Measurements from ENCODE around the gene FKRP.
A peak's percentile ranks its signal among the peaks of the same experiment; 100 is the strongest.

The FKRP gene

DNA sequence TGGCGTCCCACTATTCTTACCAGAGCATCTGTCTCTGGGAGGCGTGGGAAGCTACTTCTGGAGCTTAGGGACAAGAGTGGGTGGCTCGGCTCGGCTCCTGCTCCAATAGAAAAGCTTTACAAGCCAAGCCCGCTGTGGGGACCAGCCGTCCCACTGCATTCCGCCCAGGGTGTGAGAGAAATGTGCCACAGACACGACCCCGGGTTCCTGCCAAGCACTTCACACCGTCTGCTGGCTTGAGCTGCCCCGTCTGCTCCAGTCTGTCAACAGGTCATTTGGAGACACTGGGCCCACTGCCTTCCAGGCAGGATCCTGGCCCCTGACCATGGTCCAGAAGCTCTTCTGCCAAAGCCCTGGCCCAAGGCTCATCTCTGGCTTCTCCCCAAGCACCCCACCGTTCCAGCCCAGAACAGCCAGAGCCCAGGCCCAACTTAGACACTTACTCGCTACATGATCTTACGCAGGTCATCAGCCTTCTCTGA, 6.5 kb upstream of the FKRP start:
- no peak overlapping the region for H3K4me3 ChIP-seq
- TF ChIP-seq CTCF (IDR thresholded peaks at IDR 0.05): no peak
- DNase-seq (ENCODE audit: low spot score): no peak
- peak overlapping the region in 1 of 2 donors; percentile 69 for H3K27ac ChIP-seq

DNA sequence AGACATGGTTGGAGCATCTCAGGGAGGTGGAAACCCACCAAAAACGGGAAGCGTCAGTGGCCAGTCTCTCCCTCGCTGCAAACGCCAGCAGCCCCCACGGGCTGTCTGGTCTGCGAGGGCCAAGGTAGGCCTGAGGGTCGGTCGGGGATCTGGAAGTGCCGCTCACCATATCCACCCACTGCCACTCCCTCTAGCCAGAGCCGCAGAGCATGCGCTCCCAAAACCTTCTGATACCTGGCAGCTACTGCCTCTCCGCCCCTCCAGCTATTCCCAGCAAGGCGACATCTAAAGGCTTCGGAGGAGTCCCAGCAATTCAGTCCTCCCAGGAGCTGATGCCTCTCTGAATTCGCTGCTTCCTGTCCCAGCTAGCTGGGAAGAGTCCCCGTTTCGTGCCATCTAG, 4.4 kb upstream of the FKRP start:
- H3K4me3 ChIP-seq: no peak overlapping the region
- no peak overlapping the region for H3K27ac ChIP-seq
- TF ChIP-seq CTCF (IDR thresholded peaks at IDR 0.05): no peak
- no peak for DNase-seq (ENCODE audit: low spot score)

- no peak overlapping the region for H3K27ac ChIP-seq
- no peak for TF ChIP-seq CTCF (IDR thresholded peaks at IDR 0.05)
- no peak overlapping the region for H3K4me3 ChIP-seq
- no peak for DNase-seq (ENCODE audit: low spot score)
These were observed 2.9 kb upstream of the FKRP start for GRCh38 chr19:46742926-46743480.

GRCh38 chr19:46744005-46744691, 1.7 kb upstream of the FKRP start:
- Histone ChIP-seq H3K27ac (no peak overlapping the region), H3K4me3 (peak overlapping the region; percentile 74)
- DNase-seq (ENCODE audit: low spot score): no peak
- no peak for TF ChIP-seq CTCF (IDR thresholded peaks at IDR 0.05)

- Histone ChIP-seq H3K4me3 (peak overlapping the region; percentile 74), H3K27ac (peak overlapping the region in 1 of 2 donors; percentile 92)
- DNase-seq (ENCODE audit: low spot score): no peak
- no peak for TF ChIP-seq CTCF (IDR thresholded peaks at IDR 0.05)
These were observed 827 bp upstream of the FKRP start for GRCh38 chr19:46745030-46745429.

DNA sequence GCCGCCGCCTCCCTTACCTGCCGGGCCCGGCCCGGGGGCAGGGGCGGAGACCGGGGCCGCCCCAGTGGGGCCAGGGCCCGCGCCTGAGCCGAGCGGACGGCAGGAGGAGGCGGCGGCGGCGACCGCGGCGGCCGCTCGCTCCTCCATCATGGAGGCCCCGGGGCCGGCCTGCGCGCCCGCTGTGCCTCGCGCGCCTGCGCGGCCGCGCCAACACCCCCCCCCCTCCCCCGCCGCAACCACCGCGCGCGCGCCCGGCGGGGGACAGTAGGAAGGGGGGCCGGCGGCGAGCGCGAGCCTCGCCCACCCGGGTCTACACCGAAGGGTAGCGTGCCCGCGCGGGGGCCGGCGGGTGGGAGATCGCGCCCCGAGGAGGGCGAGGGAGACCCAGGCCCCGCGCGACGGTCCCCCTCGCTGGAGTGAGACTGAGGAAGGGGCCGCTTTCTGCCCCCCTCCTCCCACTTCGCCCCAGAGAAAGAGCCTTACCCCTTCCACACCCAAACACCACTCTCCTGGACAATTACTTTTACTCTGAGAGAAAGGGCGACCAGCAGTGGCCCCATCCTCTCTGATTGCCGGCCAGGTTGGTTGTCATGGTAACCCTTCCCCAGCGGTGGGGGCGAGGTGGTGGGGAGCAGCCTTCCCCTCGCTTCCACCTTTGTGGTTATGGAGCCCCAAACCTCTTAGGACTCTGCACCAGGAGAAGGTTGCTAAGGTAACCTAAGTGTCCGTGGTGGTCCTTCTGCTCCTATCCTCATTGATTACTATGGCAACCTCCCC, 612 bp downstream of the FKRP start, which contains the start of gene STRN4:
TSS of gene STRN4 (minus strand) at position 170 of the 777 bp plus-strand sequence. CDS start at position 150, 20 bp downstream.
- peak; percentile 75 for DNase-seq (ENCODE audit: low spot score)
- Histone ChIP-seq H3K27ac (peak within 1 kb of the TSS; percentile 81 to 92), H3K4me3 (peak within 1 kb of the TSS; percentile 74)
- TF ChIP-seq CTCF (IDR thresholded peaks at IDR 0.05): no peak

Measured in coronary artery (tissue), 2 donors.